HepG2 (cell line): ENCODE measurements around the gene GPRC5B. TPM values are rescaled to one million over a fixed set of nuclear protein-coding genes. Genes with fewer than 3 reads are reported as not detected.

Experiments
- ATAC-seq: fragments of 200-7000 bp; cut with Tn5 transposase; 3 replicates; pipeline ENCODE4 v1.9.1; 2020; ENCODE audit warnings: mild to moderate bottlenecking, moderate library complexity
- BruUV-seq: library from RNA; stranded (reverse); fragments of 400-500 nt; replicated peaks from 2 replicates; lab custom pipeline; 2021; lab: Mats Ljungman, UMichigan
- CTCF ChIA-PET: fragments of 300-600 bp; formaldehyde crosslinking; extraction: SDS; loops from one replicate; lab custom pipeline; 2021; ENCODE audit warnings: low total read pairs, inconsistent platforms, low intra/inter-chr PET ratio; lab: Yijun Ruan, JAX
- POLR2A ChIA-PET: fragments of 350-600 bp; sonication (Branson Sonifier 250); formaldehyde crosslinking; loops from one replicate; lab custom pipeline; 2020; ENCODE audit warnings: antibody characterized with exemption, inconsistent platforms; lab: Yijun Ruan, JAX
- DNase-seq: peaks from one replicate; pipeline ENCODE4 v3.0.0-alpha.2; 2015; ENCODE audit warnings: low spot score
- FAIRE-seq: peaks from 3 replicates; lab custom pipeline; 2011; peaks lifted over from hg19 to GRCh38; lab: Jason Lieb, UNC
- H2AFZ ChIP-seq: one replicate; pipeline ENCODE4 v1.6.1; 2011; ENCODE audit warnings: low read length, inconsistent platforms
- H3K27ac ChIP-seq: fragments of 300-600 bp; 3 replicates; pipeline ENCODE4 v1.8.0; 2011; ENCODE audit warnings: mixed run types, mild to moderate bottlenecking, mixed read lengths, low read length, inconsistent platforms; ENCODE audit not compliant: insufficient read depth; ENCODE audit errors: extremely low read length
- H3K27me3 ChIP-seq, 2 experiments: fragments of 200-600 bp in 1 of 2; 2 replicates in 1 of 2; 3 replicates in 1 of 2; pipeline versions ENCODE4 v1.6.0 to v1.8.0; 2011; ENCODE audit warnings: low read length in 2 of 2, mild to moderate bottlenecking in 2 of 2, moderate library complexity in 2 of 2, inconsistent platforms in 1 of 2; ENCODE audit not compliant: insufficient read depth in 2 of 2, control insufficient read depth in 1 of 2
- H3K36me3 ChIP-seq, 2 experiments: fragments of 200-600 bp in 1 of 2; replicated peaks in 1 of 2; 2 replicates in 1 of 2; 3 replicates in 1 of 2; pipeline versions ENCODE4 v1.5.1 to v1.8.0; 2011; ENCODE audit warnings: low read length in 2 of 2, inconsistent platforms in 1 of 2; ENCODE audit not compliant: insufficient read depth in 2 of 2, control insufficient read depth in 1 of 2
- H3K4me1 ChIP-seq: 2 replicates; pipeline ENCODE4 v1.5.1; 2012; ENCODE audit warnings: low read length, inconsistent platforms; ENCODE audit not compliant: insufficient read depth
- H3K4me2 ChIP-seq: 2 replicates; pipeline ENCODE4 v1.6.0; 2011; ENCODE audit warnings: low read depth, low read length, inconsistent platforms
- H3K4me3 ChIP-seq, 3 experiments: fragments of 200-600 bp in 1 of 3; sonication (generic), shearing (Covaris generic) in 1 of 3; replicated peaks in 1 of 3; 2 replicates each; pipeline ENCODE4 v1.5.1; 2011 to 2016; ENCODE audit warnings: low read length in 3 of 3, inconsistent platforms in 2 of 3, low read depth in 2 of 3, mild to moderate bottlenecking in 2 of 3, control low read depth in 1 of 3, mixed read lengths in 1 of 3; ENCODE audit not compliant: insufficient read depth in 1 of 3
- H3K79me2 ChIP-seq: one replicate; pipeline ENCODE4 v1.6.1; 2011; ENCODE audit warnings: low read length, inconsistent platforms; ENCODE audit not compliant: insufficient read depth
- H3K9ac ChIP-seq: 2 replicates; pipeline ENCODE4 v1.6.0; 2011; ENCODE audit warnings: mild to moderate bottlenecking, low read depth, low read length, inconsistent platforms; ENCODE audit not compliant: insufficient read depth
- H3K9me3 ChIP-seq: 2 replicates; pipeline ENCODE4 v1.5.1; 2012; ENCODE audit warnings: mild to moderate bottlenecking, low read length
- H4K20me1 ChIP-seq: 2 replicates; pipeline ENCODE4 v1.6.0; 2011; ENCODE audit warnings: inconsistent platforms, mild to moderate bottlenecking, low read length, moderate library complexity; ENCODE audit not compliant: insufficient read depth
- ATAD3A ChIP-seq: sonication (generic); formaldehyde crosslinking; IDR thresholded peaks from 2 replicates; pipeline ENCODE4 v1.4.0; 2020; ENCODE audit warnings: missing genetic modification reagents
- CBFB ChIP-seq: sonication (generic); formaldehyde crosslinking; IDR thresholded peaks from 2 replicates; pipeline ENCODE4 v1.4.0; 2020; ENCODE audit warnings: missing genetic modification reagents
- HHEX ChIP-seq: IDR thresholded peaks from 2 replicates; pipeline ENCODE4 v1.6.1; 2016; ENCODE audit warnings: control low read depth
- HNF4A ChIP-seq: sonication (generic); formaldehyde crosslinking; IDR thresholded peaks from 2 replicates; pipeline ENCODE4 v1.4.0; 2020; ENCODE audit warnings: missing genetic modification reagents
- MED13 ChIP-seq: sonication (generic); formaldehyde crosslinking; IDR thresholded peaks from 2 replicates; pipeline ENCODE4 v1.5.0; 2020; ENCODE audit warnings: missing genetic modification reagents
- MEF2D ChIP-seq: sonication (generic); formaldehyde crosslinking; IDR thresholded peaks from 2 replicates; pipeline ENCODE4 v1.5.1; 2020; ENCODE audit warnings: mild to moderate bottlenecking, missing genetic modification reagents
- MTF2 ChIP-seq: sonication (generic); formaldehyde crosslinking; IDR thresholded peaks from 2 replicates; pipeline ENCODE4 v1.5.0; 2020; ENCODE audit warnings: missing genetic modification reagents, borderline replicate concordance
- NPAS2 ChIP-seq: sonication (generic); formaldehyde crosslinking; IDR thresholded peaks from 2 replicates; pipeline ENCODE4 v1.8.0; 2022; ENCODE audit warnings: mild to moderate bottlenecking, missing genetic modification reagents, borderline replicate concordance
- NR1H2 ChIP-seq: sonication (generic); formaldehyde crosslinking; IDR thresholded peaks from 2 replicates; pipeline ENCODE4 v1.8.1; 2022; ENCODE audit warnings: low read depth, missing genetic modification reagents, borderline replicate concordance
- RORA ChIP-seq: sonication (generic); formaldehyde crosslinking; IDR thresholded peaks from 2 replicates; pipeline ENCODE4 v1.5.0; 2020; ENCODE audit warnings: mild to moderate bottlenecking, missing genetic modification reagents, moderate library complexity
- SATB2 ChIP-seq: sonication (generic); formaldehyde crosslinking; IDR thresholded peaks from 2 replicates; pipeline ENCODE4 v1.5.0; 2020; ENCODE audit warnings: missing genetic modification reagents
- SMAD9 ChIP-seq: sonication (generic); formaldehyde crosslinking; IDR thresholded peaks from 2 replicates; pipeline ENCODE4 v1.5.1; 2020; ENCODE audit warnings: mild to moderate bottlenecking, missing genetic modification reagents
- ZBTB7A ChIP-seq: sonication (generic); formaldehyde crosslinking; IDR thresholded peaks from 2 replicates; pipeline ENCODE4 v1.8.0; 2022; ENCODE audit warnings: mild to moderate bottlenecking, missing genetic modification reagents
- ZFP62 ChIP-seq: sonication (generic); formaldehyde crosslinking; IDR thresholded peaks from 2 replicates; pipeline ENCODE4 v1.4.0; 2020; ENCODE audit warnings: missing genetic modification reagents
- ZNF550 ChIP-seq: sonication (generic); formaldehyde crosslinking; IDR thresholded peaks from 2 replicates; pipeline ENCODE4 v1.4.0; 2020; ENCODE audit warnings: mild to moderate bottlenecking, missing genetic modification reagents, borderline replicate concordance
- ZNF724P ChIP-seq: sonication (generic); formaldehyde crosslinking; IDR thresholded peaks from 2 replicates; pipeline ENCODE4 v1.8.0; 2022; ENCODE audit warnings: missing genetic modification reagents, borderline replicate concordance
- WGBS: methylation state at CpG from one replicate; pipeline ENCODE4 v1.1.6; 2017; ENCODE audit warnings: low lambda C conversion rate; 5-methylcytosine and 5-hydroxymethylcytosine counted together
- in situ Hi-C: cut with HindIII; loops from 2 replicates; pipeline ENCODE4 v1.10.0; 2017; ENCODE audit warnings: low pct_unique_long_range_greater_than_20kb; ENCODE audit not compliant: extremely low pct_ligation_motif_present
- intact Hi-C: fragments of 100-400 bp; cut with micrococcal nuclease; formaldehyde crosslinking; loops from one replicate; pipeline ENCODE4 v1.10.0; 2022; ENCODE audit not compliant: unreplicated experiment
- polyA plus RNA-seq, 8 experiments: library from polyadenylated mRNA; depleted of rRNA in 3 of 8; stranded (reverse) in 7 of 8; unstranded in 1 of 8; fragments of >200 nt; fragmentation: Illumina TruSeq in 4 of 8; extraction: Trizol in 4 of 8; gene quantifications; 2 replicates each; pipeline versions ENCODE4 v1.2.1 to v1.2.3, GENCODE V29; 2011 to 2016; ENCODE audit warnings: low read depth in 4 of 8, missing spikeins in 1 of 8, mixed read lengths in 1 of 8; ENCODE audit not compliant: insufficient read depth in 1 of 8
- total RNA-seq, 5 experiments: library from RNA; depleted of rRNA; stranded (reverse); fragments of >200 nt; fragmentation: Illumina TruSeq; extraction: Trizol; gene quantifications; 2 replicates each; pipeline ENCODE4 v1.2.3, GENCODE V29; 2016; ENCODE audit warnings: low read depth in 1 of 5
- TF ChIP-seq, protein P1 (sequence below): IDR thresholded peaks from 2 replicates; pipeline ENCODE4 v1.6.1; 2012; ENCODE audit warnings: low read depth, low read length, improper control_type of control experiment
- TF ChIP-seq, protein P2 (sequence below): sonication (generic); formaldehyde crosslinking; IDR thresholded peaks from 2 replicates; pipeline ENCODE4 v1.5.0; 2020; ENCODE audit warnings: missing genetic modification reagents, mild to moderate bottlenecking, borderline replicate concordance
- TF ChIP-seq, protein P3 (sequence below): sonication (generic); formaldehyde crosslinking; IDR thresholded peaks from 2 replicates; pipeline ENCODE4 v1.5.0; 2020; ENCODE audit warnings: missing genetic modification reagents, mild to moderate bottlenecking, borderline replicate concordance
- TF ChIP-seq, protein P4 (sequence below): sonication (generic); formaldehyde crosslinking; IDR thresholded peaks from 2 replicates; pipeline ENCODE4 v1.5.0; 2020; ENCODE audit warnings: missing genetic modification reagents

Gene GPRC5B
- total and polyA plus RNA-seq, 2 of the 13 experiments (the other 11 are each of a cell fraction or from before 2014, with no cell fraction given) = 0.46 to 0.53 TPM

DNA sequence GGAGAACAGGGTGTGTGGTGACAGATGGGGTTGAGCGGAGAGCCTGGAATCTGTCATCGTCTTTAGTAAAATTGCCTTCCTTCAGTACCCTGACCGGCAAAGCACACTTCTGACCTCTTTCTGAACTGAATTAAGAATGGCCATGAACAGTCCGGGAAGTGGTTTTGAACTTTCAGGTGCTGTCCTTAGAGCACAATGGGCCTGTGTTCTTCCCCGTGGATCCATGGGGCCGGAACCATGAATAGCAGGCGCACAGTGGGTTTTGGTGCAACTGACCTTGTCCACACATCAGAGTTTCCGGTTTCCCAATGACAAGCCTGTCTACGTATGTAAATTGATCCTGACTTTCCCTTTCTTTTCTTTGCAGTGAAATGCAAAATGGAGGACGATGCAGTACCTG is 28.5 kb downstream of the GPRC5B start:
- DNase-seq (no peak), FAIRE-seq (no peak), ATAC-seq (no peak)
- BruUV-seq = no TSS peak
- H3K4me1 ChIP-seq = no peaks in the 10 kb centered on the region
- WGBS = 77% methylated on average over 10 of the region's 10 CpGs
- no peaks in the 10 kb centered on the region for H3K9me3 ChIP-seq
- H3K27me3 ChIP-seq = no peaks in the 10 kb centered on the region
- H3K4me2 ChIP-seq = no peak overlapping the region
- no peak overlapping the region for H3K4me3 ChIP-seq
- H3K27ac ChIP-seq = no peak overlapping the region
- in situ Hi-C loops (no loop called here), intact Hi-C loops (no loop called here)
- no peaks in the 10 kb centered on the region for H3K79me2 ChIP-seq
- H2AFZ ChIP-seq = no peak overlapping the region
- no peaks in the 10 kb centered on the region for H3K36me3 ChIP-seq
- CTCF ChIA-PET = no interaction called here
- POLR2A ChIA-PET = no interaction called here
- TF ChIP-seq RORA (CRISPR knock-in tag) = no peak
- no peak for TF ChIP-seq SATB2 (CRISPR knock-in tag)
- TF ChIP-seq ZNF550 (CRISPR knock-in tag) = no peak
- TF ChIP-seq MTF2 = no peak
- TF ChIP-seq, protein P1, sequence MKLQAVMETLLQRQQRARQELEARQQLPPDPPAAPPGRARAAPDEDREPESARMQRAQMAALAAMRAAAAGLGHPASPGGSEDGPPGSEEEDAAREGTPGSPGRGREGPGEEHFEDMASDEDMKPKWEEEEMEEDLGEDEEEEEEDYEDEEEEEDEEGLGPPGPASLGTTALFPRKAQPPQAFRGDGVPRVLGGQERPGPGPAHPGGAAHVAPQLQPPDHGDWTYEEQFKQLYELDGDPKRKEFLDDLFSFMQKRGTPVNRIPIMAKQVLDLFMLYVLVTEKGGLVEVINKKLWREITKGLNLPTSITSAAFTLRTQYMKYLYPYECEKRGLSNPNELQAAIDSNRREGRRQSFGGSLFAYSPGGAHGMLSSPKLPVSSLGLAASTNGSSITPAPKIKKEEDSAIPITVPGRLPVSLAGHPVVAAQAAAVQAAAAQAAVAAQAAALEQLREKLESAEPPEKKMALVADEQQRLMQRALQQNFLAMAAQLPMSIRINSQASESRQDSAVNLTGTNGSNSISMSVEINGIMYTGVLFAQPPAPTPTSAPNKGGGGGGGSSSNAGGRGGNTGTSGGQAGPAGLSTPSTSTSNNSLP = no peak
- TF ChIP-seq SMAD9 (CRISPR knock-in tag) = no peak
- TF ChIP-seq, protein P2, sequence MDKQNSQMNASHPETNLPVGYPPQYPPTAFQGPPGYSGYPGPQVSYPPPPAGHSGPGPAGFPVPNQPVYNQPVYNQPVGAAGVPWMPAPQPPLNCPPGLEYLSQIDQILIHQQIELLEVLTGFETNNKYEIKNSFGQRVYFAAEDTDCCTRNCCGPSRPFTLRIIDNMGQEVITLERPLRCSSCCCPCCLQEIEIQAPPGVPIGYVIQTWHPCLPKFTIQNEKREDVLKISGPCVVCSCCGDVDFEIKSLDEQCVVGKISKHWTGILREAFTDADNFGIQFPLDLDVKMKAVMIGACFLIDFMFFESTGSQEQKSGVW = no peak
- TF ChIP-seq ATAD3A (CRISPR knock-in tag) = no peak
- TF ChIP-seq HNF4A (CRISPR knock-in tag) = no peak
- TF ChIP-seq, protein P3, sequence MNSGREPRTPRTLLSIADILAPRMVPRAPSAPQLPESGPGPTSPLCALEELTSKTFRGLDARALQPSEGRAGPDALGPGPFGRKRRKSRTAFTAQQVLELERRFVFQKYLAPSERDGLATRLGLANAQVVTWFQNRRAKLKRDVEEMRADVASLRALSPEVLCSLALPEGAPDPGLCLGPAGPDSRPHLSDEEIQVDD = no peak
- no peak for TF ChIP-seq CBFB (CRISPR knock-in tag)
- no peak for TF ChIP-seq HHEX (CRISPR knock-in tag)
- no peak for TF ChIP-seq MED13 (CRISPR knock-in tag)
- TF ChIP-seq NPAS2 (CRISPR knock-in tag) = no peak
- no peak for TF ChIP-seq ZNF724P (CRISPR knock-in tag)
- no peak for TF ChIP-seq ZBTB7A
- TF ChIP-seq NR1H2 (CRISPR knock-in tag) = no peak
- TF ChIP-seq, protein P4, sequence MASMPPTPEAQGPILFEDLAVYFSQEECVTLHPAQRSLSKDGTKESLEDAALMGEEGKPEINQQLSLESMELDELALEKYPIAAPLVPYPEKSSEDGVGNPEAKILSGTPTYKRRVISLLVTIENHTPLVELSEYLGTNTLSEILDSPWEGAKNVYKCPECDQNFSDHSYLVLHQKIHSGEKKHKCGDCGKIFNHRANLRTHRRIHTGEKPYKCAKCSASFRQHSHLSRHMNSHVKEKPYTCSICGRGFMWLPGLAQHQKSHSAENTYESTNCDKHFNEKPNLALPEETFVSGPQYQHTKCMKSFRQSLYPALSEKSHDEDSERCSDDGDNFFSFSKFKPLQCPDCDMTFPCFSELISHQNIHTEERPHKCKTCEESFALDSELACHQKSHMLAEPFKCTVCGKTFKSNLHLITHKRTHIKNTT (CRISPR knock-in tag) = no peak
- no peak for TF ChIP-seq MEF2D (CRISPR knock-in tag)
- TF ChIP-seq ZFP62 (CRISPR knock-in tag) = no peak
- no peak overlapping the region for H3K9ac ChIP-seq
- no peaks in the 10 kb centered on the region for H4K20me1 ChIP-seq
